ENCODE data around the gene INTS15. TPM values are rescaled to one million over a fixed set of nuclear protein-coding genes. Genes with fewer than 3 reads are reported as not detected.

Gene INTS15
- total RNA-seq, 1 experiment from 2014 or later, result 29.6 TPM

- POLR2A ChIA-PET, result interaction anchor here (0.7 kb wide), 1 partner anchor 420 kb away, joined by 3 read pairs; no protein-coding TSS in a partner anchor
- H3K36me3 Mint-ChIP-seq (ENCODE audit: insufficient read depth, unreplicated experiment), result no peaks in the 10 kb centered on the region
Measured at GRCh38 chr7:6571160-6571779, 18.6 kb upstream of the INTS15 start.

GRCh38 chr7:6575281-6576023, 14.4 kb upstream of the INTS15 start:
- no TSS peak for BruUV-seq (replicated peaks)
- ChIA-PET POLR2A (no interaction called here), CTCF (interaction anchor here (1.1 kb wide), 1 partner anchor 16 kb away, joined by 8 read pairs; no protein-coding TSS in a partner anchor)
- no peak overlapping the region for H3K4me3 ChIP-seq (ENCODE audit: low read depth, low read length)
- H3K27me3 Mint-ChIP-seq (ENCODE audit: insufficient read depth, unreplicated experiment), result no peaks in the 10 kb centered on the region
- H3K36me3 ChIP-seq (ENCODE audit: control insufficient read depth, insufficient read depth, low read length), result no peaks in the 10 kb centered on the region; the same call in 1 of the 2 replicates
- peaks cover 22% of the 10 kb centered on the region for H3K36me3 Mint-ChIP-seq (ENCODE audit: insufficient read depth, unreplicated experiment)
- intact Hi-C loops (cut with micrococcal nuclease; ENCODE audit: unreplicated experiment), result loop anchor here (5.0 kb wide), 1 partner anchor 58 kb away; no protein-coding TSS in a partner anchor
- DNase-seq, result no peak
- H3K9me3 ChIP-seq, result no peaks in the 10 kb centered on the region
- H3K27me3 ChIP-seq (replicated peaks; ENCODE audit: control insufficient read depth, insufficient read depth, low read length), result no peaks in the 10 kb centered on the region
- peaks cover 16% of the 10 kb centered on the region for H3K4me1 Mint-ChIP-seq (ENCODE audit: low read depth, unreplicated experiment)
- no peak for TF ChIP-seq CTCF (IDR thresholded peaks at IDR 0.05; ENCODE audit: insufficient read depth in 1 of 2, low read depth in 1 of 2, low read length in 1 of 2, severe bottlenecking in 1 of 2, unreplicated experiment in 1 of 2)
- H3K4me1 ChIP-seq, result peaks cover 12% of the 10 kb centered on the region
- H3K27ac Mint-ChIP-seq (ENCODE audit: unreplicated experiment), result no peak overlapping the region
- peak overlapping the region; percentile 92 for H3K4me3 Mint-ChIP-seq (ENCODE audit: unreplicated experiment)
- H3K9me3 Mint-ChIP-seq (ENCODE audit: unreplicated experiment), result no peaks in the 10 kb centered on the region

More at GRCh38 chr7:6571160-6571779, 18.6 kb upstream of the INTS15 start:
- DNase-seq, result no peak
- Histone ChIP-seq H3K4me1 (no peaks in the 10 kb centered on the region), H3K9me3 (no peaks in the 10 kb centered on the region), H3K4me3 (ENCODE audit: low read depth, low read length) (no peak overlapping the region), H3K36me3 (ENCODE audit: control insufficient read depth, insufficient read depth, low read length) (no peaks in the 10 kb centered on the region), H3K27me3 (replicated peaks; ENCODE audit: control insufficient read depth, insufficient read depth, low read length) (no peaks in the 10 kb centered on the region)
- intact Hi-C loops (cut with micrococcal nuclease; ENCODE audit: unreplicated experiment), result no loop called here
- no TSS peak for BruUV-seq (replicated peaks)
- H3K27me3 Mint-ChIP-seq (ENCODE audit: insufficient read depth, unreplicated experiment), result no peaks in the 10 kb centered on the region
- CTCF ChIA-PET, result no interaction called here
- no peak for TF ChIP-seq CTCF (IDR thresholded peaks at IDR 0.05; ENCODE audit: insufficient read depth in 1 of 2, low read depth in 1 of 2, low read length in 1 of 2, severe bottlenecking in 1 of 2, unreplicated experiment in 1 of 2)
- H3K4me3 Mint-ChIP-seq (ENCODE audit: unreplicated experiment), result no peak overlapping the region
- peaks cover 7% of the 10 kb centered on the region for H3K4me1 Mint-ChIP-seq (ENCODE audit: low read depth, unreplicated experiment)
- H3K9me3 Mint-ChIP-seq (ENCODE audit: unreplicated experiment), result no peaks in the 10 kb centered on the region
- H3K27ac Mint-ChIP-seq (ENCODE audit: unreplicated experiment), result no peak overlapping the region

- peaks cover 16% of the 10 kb centered on the region for H3K4me1 Mint-ChIP-seq (ENCODE audit: low read depth, unreplicated experiment)
- POLR2A ChIA-PET, result interaction anchor here (0.7 kb wide), 1 partner anchor 1686 kb away, joined by 3 read pairs; no protein-coding TSS in a partner anchor
Measured at GRCh38 chr7:6576024-6576866, 13.6 kb upstream of the INTS15 start.

More at GRCh38 chr7:6576024-6576866, 13.6 kb upstream of the INTS15 start:
- no peak for TF ChIP-seq CTCF (IDR thresholded peaks at IDR 0.05; ENCODE audit: insufficient read depth in 1 of 2, low read depth in 1 of 2, low read length in 1 of 2, severe bottlenecking in 1 of 2, unreplicated experiment in 1 of 2)
- H3K4me3 Mint-ChIP-seq (ENCODE audit: unreplicated experiment), result peak overlapping the region; percentile 92
- H3K9me3 Mint-ChIP-seq (ENCODE audit: unreplicated experiment), result no peaks in the 10 kb centered on the region
- H3K36me3 Mint-ChIP-seq (ENCODE audit: insufficient read depth, unreplicated experiment), result peaks cover 30% of the 10 kb centered on the region
- intact Hi-C loops (cut with micrococcal nuclease; ENCODE audit: unreplicated experiment), result loop anchor here (5.0 kb wide), 1 partner anchor 59 kb away; no protein-coding TSS in a partner anchor
- CTCF ChIA-PET, result no interaction called here
- H3K27me3 ChIP-seq (replicated peaks; ENCODE audit: control insufficient read depth, insufficient read depth, low read length), result no peaks in the 10 kb centered on the region
- TSS peak; percentile 82 for BruUV-seq (replicated peaks)
- DNase-seq, result peak in 1 of 2 experiments; percentile 22
- H3K36me3 ChIP-seq (ENCODE audit: control insufficient read depth, insufficient read depth, low read length), result no peaks in the 10 kb centered on the region; the same call in 1 of the 2 replicates
- peak overlapping the region; percentile 96 for H3K27ac Mint-ChIP-seq (ENCODE audit: unreplicated experiment)
- H3K9me3 ChIP-seq, result no peaks in the 10 kb centered on the region
- no peaks in the 10 kb centered on the region for H3K27me3 Mint-ChIP-seq (ENCODE audit: insufficient read depth, unreplicated experiment)
- peaks cover 12% of the 10 kb centered on the region for H3K4me1 ChIP-seq
- H3K4me3 ChIP-seq (ENCODE audit: low read depth, low read length), result peak overlapping the region; percentile 58

Data from Caco-2 (cell line).